ENCODE results near the gene ATG4B. TPM values are rescaled to one million over a fixed set of nuclear protein-coding genes. Genes with fewer than 3 reads are reported as not detected.

The ATG4B gene
- total and polyA plus RNA-seq, 2 donors (not counting 3 experiments of a cell fraction or from before 2014, with no cell fraction given) = 83.6 to 113 TPM

DNA sequence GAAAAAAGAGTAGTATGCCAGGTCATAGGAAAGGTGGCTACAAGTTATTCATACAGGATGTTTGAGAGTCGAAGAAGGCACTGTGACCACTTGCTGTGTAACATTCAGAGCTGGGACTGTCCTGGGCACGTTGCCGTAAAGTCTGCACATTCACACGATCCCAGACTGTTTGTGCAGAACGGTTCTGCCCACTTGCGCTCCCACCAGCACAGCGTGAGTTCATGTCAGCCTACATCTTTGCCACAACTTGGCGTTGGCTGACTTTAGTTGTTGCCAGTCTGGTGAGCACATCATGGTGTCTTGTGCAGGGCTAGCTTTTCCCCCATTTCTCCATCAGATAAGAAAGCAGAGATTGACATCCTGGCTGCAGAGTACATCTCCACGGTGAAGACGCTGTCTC lies 71.4 kb downstream of the ATG4B start:
- BruUV-seq (replicated peaks) = no TSS peak
- no peaks in the 10 kb centered on the region for H3K79me2 ChIP-seq (ENCODE audit: control insufficient read depth, insufficient read depth, low read length)
- DNase-seq (ENCODE audit: low read depth, low spot score) (no peak), FAIRE-seq (no peak)
- H2AFZ ChIP-seq (ENCODE audit: low read depth, low read length) = no peak overlapping the region
- H3K9me1 ChIP-seq (replicated peaks; ENCODE audit: control insufficient read depth, extremely low read depth, insufficient read depth, low read length) = no peaks in the 10 kb centered on the region
- intact Hi-C loops (cut with micrococcal nuclease) (no loop called here), dilution Hi-C loops (cut with MboI; ENCODE audit: extremely low pct_ligation_motif_present, low sequenced_read_pairs) (no loop called here)
- H3K36me3 ChIP-seq (ENCODE audit: control insufficient read depth in 2 of 2, extremely low read depth in 1 of 2, insufficient read depth in 2 of 2, low read length in 2 of 2) = peaks cover 2 to 16% of the 10 kb centered on the region in 2 experiments
- ChIA-PET CTCF (interaction anchor here (2.1 kb wide), 1 partner anchor 10 kb away, joined by 8 read pairs; no protein-coding TSS in a partner anchor), POLR2A (no interaction called here)
- no peaks in the 10 kb centered on the region for H3K27me3 ChIP-seq (ENCODE audit: control insufficient read depth in 2 of 2, insufficient read depth in 2 of 2, low read length in 2 of 2)
- no peak for TF ChIP-seq JUN (IDR thresholded peaks at IDR 0.05; ENCODE audit: borderline replicate concordance, insufficient read depth, insufficient read length, low read depth)
- no peak for TF ChIP-seq POLR2A (IDR thresholded peaks at IDR 0.05; ENCODE audit: low read depth, low read length)
- TF ChIP-seq POLR2AphosphoS5 (IDR thresholded peaks at IDR 0.05; ENCODE audit: insufficient read depth, low read depth, low read length) = no peak
- no peak for TF ChIP-seq EZH2 (IDR thresholded peaks at IDR 0.05; ENCODE audit: borderline replicate concordance, low read depth, low read length, severe bottlenecking)
- TF ChIP-seq, protein P1, sequence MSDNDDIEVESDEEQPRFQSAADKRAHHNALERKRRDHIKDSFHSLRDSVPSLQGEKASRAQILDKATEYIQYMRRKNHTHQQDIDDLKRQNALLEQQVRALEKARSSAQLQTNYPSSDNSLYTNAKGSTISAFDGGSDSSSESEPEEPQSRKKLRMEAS (IDR thresholded peaks at IDR 0.05; ENCODE audit: insufficient read depth, insufficient read length) = no peak
- H3K27ac ChIP-seq (ENCODE audit: insufficient read depth, low read depth, low read length) = no peak overlapping the region
- no peaks in the 10 kb centered on the region for H4K20me1 ChIP-seq (replicated peaks; ENCODE audit: control insufficient read depth, extremely low read depth, insufficient read depth, low read length)
- H3K4me1 ChIP-seq (ENCODE audit: control insufficient read depth, extremely low read depth, insufficient read depth, low read length) = no peaks in the 10 kb centered on the region
- H3K4me2 ChIP-seq (ENCODE audit: insufficient read depth, low read length) = no peak overlapping the region
- H3K9me3 ChIP-seq (replicated peaks; ENCODE audit: control insufficient read depth, insufficient read depth, low read length) = no peaks in the 10 kb centered on the region
- H3K9ac ChIP-seq (replicated peaks; ENCODE audit: extremely low read depth, insufficient read depth, low read length) = no peak overlapping the region
- no peak overlapping the region for H3K4me3 ChIP-seq (replicated peaks in 1 of 3; ENCODE audit: insufficient read depth in 1 of 3, low read depth in 1 of 3, low read length in 3 of 3)

DNA sequence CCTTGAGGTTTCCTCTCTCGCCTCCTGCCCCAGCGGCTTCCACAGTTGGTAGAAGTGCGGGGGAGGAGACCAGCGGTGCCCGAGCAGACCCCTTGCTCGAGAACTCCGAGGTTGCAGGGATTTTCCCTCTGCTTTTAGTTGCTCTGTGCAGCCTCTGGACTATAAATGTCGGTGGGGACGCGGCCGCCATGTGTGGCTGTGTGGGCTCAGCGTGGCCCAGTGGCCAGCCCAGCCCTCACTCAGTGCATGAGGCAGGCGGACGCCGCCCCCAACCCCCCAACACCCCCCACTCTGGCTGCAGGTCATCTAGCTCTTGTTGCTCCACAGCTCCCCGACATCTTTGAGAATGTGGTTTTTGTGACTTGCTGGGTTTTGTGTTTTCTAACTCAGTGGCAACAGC lies 81.6 kb downstream of the ATG4B start:
- no peaks in the 10 kb centered on the region for H3K27me3 ChIP-seq (ENCODE audit: control insufficient read depth in 2 of 2, insufficient read depth in 2 of 2, low read length in 2 of 2)
- intact Hi-C loops (cut with micrococcal nuclease) = no loop called here
- H2AFZ ChIP-seq (ENCODE audit: low read depth, low read length) = no peak overlapping the region
- peaks cover 5 to 19% of the 10 kb centered on the region in 2 experiments for H3K36me3 ChIP-seq (ENCODE audit: control insufficient read depth in 2 of 2, extremely low read depth in 1 of 2, insufficient read depth in 2 of 2, low read length in 2 of 2)
- no peak overlapping the region for H3K27ac ChIP-seq (ENCODE audit: insufficient read depth, low read depth, low read length)
- ChIA-PET CTCF (interaction anchor here (1.5 to 2.8 kb wide), 4 partner anchors 10 to 17 kb away, joined by 5 to 14 read pairs (median 10); partner anchors contain the start of genes D2HGDH and ING5), POLR2A (no interaction called here)
- H3K4me1 ChIP-seq (ENCODE audit: control insufficient read depth, extremely low read depth, insufficient read depth, low read length) = no peaks in the 10 kb centered on the region
- no peaks in the 10 kb centered on the region for H3K79me2 ChIP-seq (ENCODE audit: control insufficient read depth, insufficient read depth, low read length)
- H4K20me1 ChIP-seq (replicated peaks; ENCODE audit: control insufficient read depth, extremely low read depth, insufficient read depth, low read length) = no peaks in the 10 kb centered on the region
- no peak overlapping the region for H3K9ac ChIP-seq (replicated peaks; ENCODE audit: extremely low read depth, insufficient read depth, low read length)
- TF ChIP-seq FOS (IDR thresholded peaks at IDR 0.05; ENCODE audit: borderline replicate concordance, insufficient read depth, low read length) (no peak), JUN (IDR thresholded peaks at IDR 0.05; ENCODE audit: borderline replicate concordance, insufficient read depth, insufficient read length, low read depth) (no peak), GATA2 (IDR thresholded peaks at IDR 0.05; ENCODE audit: insufficient read depth, insufficient read length, low read depth, low read length) (no peak), EZH2 (IDR thresholded peaks at IDR 0.05; ENCODE audit: borderline replicate concordance, low read depth, low read length, severe bottlenecking) (no peak), POLR2A (IDR thresholded peaks at IDR 0.05; ENCODE audit: low read depth, low read length) (no peak), POLR2AphosphoS5 (IDR thresholded peaks at IDR 0.05; ENCODE audit: insufficient read depth, low read depth, low read length) (no peak), MYC (IDR thresholded peaks at IDR 0.05; ENCODE audit: low read depth, low read length) (no peak)
- TF ChIP-seq, protein P1 (IDR thresholded peaks at IDR 0.05; ENCODE audit: insufficient read depth, insufficient read length) = no peak
- TF ChIP-seq, protein P2, sequence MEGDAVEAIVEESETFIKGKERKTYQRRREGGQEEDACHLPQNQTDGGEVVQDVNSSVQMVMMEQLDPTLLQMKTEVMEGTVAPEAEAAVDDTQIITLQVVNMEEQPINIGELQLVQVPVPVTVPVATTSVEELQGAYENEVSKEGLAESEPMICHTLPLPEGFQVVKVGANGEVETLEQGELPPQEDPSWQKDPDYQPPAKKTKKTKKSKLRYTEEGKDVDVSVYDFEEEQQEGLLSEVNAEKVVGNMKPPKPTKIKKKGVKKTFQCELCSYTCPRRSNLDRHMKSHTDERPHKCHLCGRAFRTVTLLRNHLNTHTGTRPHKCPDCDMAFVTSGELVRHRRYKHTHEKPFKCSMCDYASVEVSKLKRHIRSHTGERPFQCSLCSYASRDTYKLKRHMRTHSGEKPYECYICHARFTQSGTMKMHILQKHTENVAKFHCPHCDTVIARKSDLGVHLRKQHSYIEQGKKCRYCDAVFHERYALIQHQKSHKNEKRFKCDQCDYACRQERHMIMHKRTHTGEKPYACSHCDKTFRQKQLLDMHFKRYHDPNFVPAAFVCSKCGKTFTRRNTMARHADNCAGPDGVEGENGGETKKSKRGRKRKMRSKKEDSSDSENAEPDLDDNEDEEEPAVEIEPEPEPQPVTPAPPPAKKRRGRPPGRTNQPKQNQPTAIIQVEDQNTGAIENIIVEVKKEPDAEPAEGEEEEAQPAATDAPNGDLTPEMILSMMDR (IDR thresholded peaks at IDR 0.05; ENCODE audit: extremely low read depth in 1 of 2, insufficient read depth in 1 of 2, low read depth in 1 of 2, low read length in 2 of 2) = no peak
- no peaks in the 10 kb centered on the region for H3K9me3 ChIP-seq (replicated peaks; ENCODE audit: control insufficient read depth, insufficient read depth, low read length)
- H3K4me3 ChIP-seq (replicated peaks in 1 of 3; ENCODE audit: insufficient read depth in 1 of 3, low read depth in 1 of 3, low read length in 3 of 3) = no peak overlapping the region
- no peaks in the 10 kb centered on the region for H3K9me1 ChIP-seq (replicated peaks; ENCODE audit: control insufficient read depth, extremely low read depth, insufficient read depth, low read length)
- no peak overlapping the region for H3K4me2 ChIP-seq (ENCODE audit: insufficient read depth, low read length)
- dilution Hi-C loops (cut with MboI; ENCODE audit: extremely low pct_ligation_motif_present, low sequenced_read_pairs) = no loop called here
- FAIRE-seq (no peak), DNase-seq (ENCODE audit: low read depth, low spot score) (no peak)
- BruUV-seq (replicated peaks) = no TSS peak
